Right ventricle myocardium superior (tissue), 1 donor: ENCODE data around the gene ADORA1. TPM values are rescaled to one million over a fixed set of nuclear protein-coding genes. Genes with fewer than 3 reads are reported as not detected.

Experiments
- ATAC-seq: fragments of 200-7000 bp; cut with Tn5 transposase; one replicate; pipeline ENCODE4 v1.9.1; 2020; ENCODE audit warnings: mild to moderate bottlenecking; ENCODE audit not compliant: poor library complexity
- DNase-seq: peaks from one replicate; pipeline ENCODE4 v3.0.0-alpha.2; 2020
- intact Hi-C: fragments of 100-400 bp; cut with DNase I; formaldehyde crosslinking; loops from one replicate; pipeline ENCODE4 v1.11.2; 2022
- total RNA-seq: library from RNA; stranded (reverse); fragmentation: NEBNext Ultra II Directional; extraction: Animal tissue kit (Norgen Biotek cat#: 25700); gene quantifications from one replicate; pipeline ENCODE4 v1.2.1, GENCODE V29; 2021
- donor health status: DM: no; HTN: yes; CAD: no; lungs with severe emphysema.

ADORA1 gene
- total RNA-seq, 1 donor from 2014 or later: 12.5 TPM

GRCh38 chr1:203214871-203215270, 87.3 kb downstream of the ADORA1 start:
- intact Hi-C loops: loop anchor here (2.0 kb wide), 1 partner anchor 96 kb away; no protein-coding TSS in a partner anchor
- no peak for ATAC-seq

DNA sequence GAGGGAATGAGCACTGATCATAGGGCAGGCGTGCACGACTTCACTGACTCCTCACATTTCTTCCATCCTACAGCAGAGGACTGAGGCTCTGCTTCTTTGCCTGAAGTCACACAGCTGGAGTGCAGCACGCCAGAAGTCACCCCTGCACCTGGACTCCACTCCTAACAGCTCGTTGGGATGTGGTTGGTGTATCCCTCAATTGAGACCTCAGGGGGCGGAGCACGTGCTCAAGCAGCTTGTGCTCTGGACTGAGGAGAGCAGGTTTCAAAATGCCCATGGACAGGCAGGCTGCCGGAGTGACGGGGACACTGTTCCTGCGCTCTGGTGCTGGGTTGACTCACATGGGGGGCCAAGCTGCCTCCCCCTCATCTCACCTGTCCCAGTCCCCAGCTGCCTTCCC, 88.0 kb downstream of the ADORA1 start:
- DNase-seq (no peak), ATAC-seq (peak; percentile 15)
- intact Hi-C loops: loop anchor here (2.0 kb wide), 1 partner anchor 97 kb away; no protein-coding TSS in a partner anchor

More at GRCh38 chr1:203214871-203215270, 87.3 kb downstream of the ADORA1 start:
- no peak for DNase-seq

DNA sequence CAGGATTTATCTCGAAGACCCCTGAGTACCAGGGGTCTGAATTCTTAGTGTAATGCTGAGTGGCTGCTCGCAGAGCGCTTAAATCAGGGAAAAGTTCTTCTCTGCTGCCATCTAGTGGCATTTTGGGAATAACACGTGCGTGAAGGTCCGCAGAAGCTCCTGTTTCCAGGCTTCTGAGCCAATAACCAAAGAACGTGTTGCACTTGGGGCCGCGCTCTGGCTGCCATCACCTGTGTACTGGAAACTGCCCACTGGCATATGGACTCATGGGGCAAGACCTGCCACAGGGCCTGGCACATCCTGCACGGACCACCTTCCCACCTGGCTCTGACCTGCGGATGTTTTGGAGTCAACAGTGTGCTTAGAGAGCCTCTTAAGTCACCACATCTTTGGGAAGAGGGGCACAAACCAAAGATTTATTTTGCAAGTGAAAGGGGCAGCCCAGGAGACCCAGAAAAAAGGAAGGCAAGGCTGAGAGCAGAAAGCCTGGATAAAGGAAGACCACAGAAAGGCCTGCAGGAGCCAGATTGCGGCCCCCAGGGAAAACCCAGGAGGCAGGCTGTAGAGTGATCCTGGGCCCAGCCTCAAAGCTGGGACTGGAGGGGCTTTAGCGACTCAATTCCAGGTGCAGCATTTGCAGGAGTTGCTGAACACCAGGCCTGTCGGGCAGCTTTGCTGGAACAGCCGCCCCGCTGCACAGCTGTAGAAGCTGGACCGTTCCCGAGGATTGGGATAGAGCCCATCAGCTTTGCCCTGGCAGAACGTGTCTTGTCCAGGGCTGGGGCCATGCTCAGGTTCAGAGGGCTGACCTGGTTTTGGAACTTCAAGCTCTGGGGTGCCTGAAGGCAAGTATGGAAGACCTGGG, 89.0 kb downstream of the ADORA1 start:
- intact Hi-C loops: loop anchor here (2.0 kb wide), 1 partner anchor 178 kb away; no protein-coding TSS in a partner anchor
- DNase-seq: no peak

More for the DNA sequence above, 89.0 kb downstream of the ADORA1 start:
- ATAC-seq: peak; percentile 92

Other genes with a start within 250 kb of the ADORA1 start
- gene RABIF, start 238.6 kb upstream of the ADORA1 start, total RNA-seq: 4.5 TPM
- 19.4 TPM for gene KLHL12, start 200.5 kb upstream of the ADORA1 start, total RNA-seq
- gene ADIPOR1, start 169.4 kb upstream of the ADORA1 start, total RNA-seq: 76.6 TPM
- gene CYB5R1, start 160.5 kb upstream of the ADORA1 start, total RNA-seq: 118 TPM
- gene TMEM183A, start 120.4 kb upstream of the ADORA1 start, total RNA-seq: 21.8 TPM
- gene PPFIA4, start 101.2 kb upstream of the ADORA1 start, total RNA-seq: 19.3 TPM
- gene MYOG, start 41.7 kb upstream of the ADORA1 start, total RNA-seq: not detected
- not detected for gene MYBPH, start 48.1 kb downstream of the ADORA1 start, total RNA-seq
- gene CHI3L1, start 59.0 kb downstream of the ADORA1 start, total RNA-seq: 0.32 TPM
- 0.48 TPM for gene CHIT1, start 101.9 kb downstream of the ADORA1 start, total RNA-seq
- 40.5 TPM for gene BTG2, start 177.8 kb downstream of the ADORA1 start, total RNA-seq
- gene FMOD, start 223.4 kb downstream of the ADORA1 start, total RNA-seq: 5.9 TPM